Retinal pigment epithelial cell (primary cell): ENCODE measurements around the gene BTBD17.

Experiments used
- DNase-seq: peaks from one replicate; pipeline ENCODE4 v3.0.0-alpha.2; 2010; ENCODE audit warnings: low read depth
- H3K4me3 ChIP-seq: 2 replicates; pipeline ENCODE4 v1.5.1; 2011; ENCODE audit warnings: mild to moderate bottlenecking, low read length, control low read depth, moderate library complexity
- CTCF ChIP-seq: conservative IDR thresholded peaks from 2 replicates; pipeline ENCODE4 v1.5.1; 2011; ENCODE audit warnings: low read depth, low read length, control low read depth, inconsistent platforms

BTBD17 gene

GRCh38 chr17:74351552-74352210, 10.0 kb downstream of the BTBD17 start:
- TF ChIP-seq CTCF = no peak
- DNase-seq = no peak
- H3K4me3 ChIP-seq = no peak overlapping the region

- H3K4me3 ChIP-seq = no peak overlapping the region
- TF ChIP-seq CTCF = no peak
- DNase-seq = no peak
These were observed 11.2 kb downstream of the BTBD17 start for GRCh38 chr17:74350486-74350885.

- H3K4me3 ChIP-seq = no peak overlapping the region
- no peak for TF ChIP-seq CTCF
These were observed 12.5 kb downstream of the BTBD17 start for GRCh38 chr17:74349120-74349519.

GRCh38 chr17:74347646-74348045, 14.0 kb downstream of the BTBD17 start:
- DNase-seq = no peak
- no peak overlapping the region for H3K4me3 ChIP-seq
- TF ChIP-seq CTCF = no peak

More at GRCh38 chr17:74349120-74349519, 12.5 kb downstream of the BTBD17 start:
- no peak for DNase-seq

GRCh38 chr17:74345433-74346241, 16.0 kb downstream of the BTBD17 start:
- no peak for TF ChIP-seq CTCF
- H3K4me3 ChIP-seq = no peak overlapping the region
- DNase-seq = no peak

- DNase-seq = no peak
- H3K4me3 ChIP-seq = no peak overlapping the region
- TF ChIP-seq CTCF = no peak
These were observed 17.0 kb downstream of the BTBD17 start for GRCh38 chr17:74344658-74345057.
